T-helper 1 cell treated with Interleukin-12 subunit alpha and Interleukin-12 subunit beta and Interleukin-4 antibody, amounts not matched to agents 30 ng/mL and 1 ng/mL, for 36 hours (primary cell): ENCODE results near the gene ITGAL. TPM values are rescaled to one million over a fixed set of nuclear protein-coding genes. Genes with fewer than 3 reads are reported as not detected.
"Not testable (repeated sequence)": the region's sequence is repeated elsewhere in the genome, so short reads cannot be mapped to it uniquely, and the experiment has no call there.

Experiments
- intact Hi-C: fragments of 100-400 bp; cut with micrococcal nuclease; formaldehyde crosslinking; loops from one replicate; pipeline ENCODE4 v1.15.1; 2024
- total RNA-seq: library from RNA; stranded (reverse); gene quantifications from 2 replicates; pipeline ENCODE4 v1.2.3, GENCODE V29; 2022

Gene ITGAL
- 660 and 669 TPM in 2 replicates for total RNA-seq

DNA sequence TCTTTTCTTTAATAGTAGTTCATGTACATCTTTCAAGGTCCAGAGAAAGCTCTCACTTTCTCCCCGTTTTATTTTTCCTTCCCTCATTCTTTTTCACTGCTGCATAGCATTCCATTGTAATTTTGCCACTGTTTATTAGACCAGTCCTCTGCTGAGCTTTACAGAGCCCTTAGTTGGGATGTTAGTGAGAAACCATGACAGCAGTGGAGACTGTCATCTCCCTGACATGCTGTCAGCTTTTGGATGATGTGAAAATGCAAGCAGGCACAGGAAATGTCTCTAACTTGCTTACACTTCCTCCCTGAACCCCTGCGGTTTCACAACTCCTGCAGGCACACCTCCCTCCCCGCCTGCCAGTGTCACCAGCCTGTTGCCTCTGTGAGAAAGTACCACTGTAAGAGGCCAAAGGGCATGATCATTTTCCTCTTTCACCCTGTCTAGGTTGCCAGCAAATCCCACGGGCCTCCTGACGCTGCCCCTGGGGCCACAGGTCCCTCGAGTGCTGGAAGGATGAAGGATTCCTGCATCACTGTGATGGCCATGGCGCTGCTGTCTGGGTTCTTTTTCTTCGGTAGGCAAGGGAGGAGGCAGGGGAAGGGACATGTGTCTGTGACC is at the start of gene ITGAL:
ITGAL (plus strand) TSS at position 415 of the 615 bp plus-strand sequence; CDS start at position 511, 96 bp downstream.
- intact Hi-C loops: loop anchor here (1.0 to 5.0 kb wide), 6 partner anchors 14 to 405 kb away; partner anchors contain the start of genes ALDOA, DCTPP1 and ZNF768

DNA sequence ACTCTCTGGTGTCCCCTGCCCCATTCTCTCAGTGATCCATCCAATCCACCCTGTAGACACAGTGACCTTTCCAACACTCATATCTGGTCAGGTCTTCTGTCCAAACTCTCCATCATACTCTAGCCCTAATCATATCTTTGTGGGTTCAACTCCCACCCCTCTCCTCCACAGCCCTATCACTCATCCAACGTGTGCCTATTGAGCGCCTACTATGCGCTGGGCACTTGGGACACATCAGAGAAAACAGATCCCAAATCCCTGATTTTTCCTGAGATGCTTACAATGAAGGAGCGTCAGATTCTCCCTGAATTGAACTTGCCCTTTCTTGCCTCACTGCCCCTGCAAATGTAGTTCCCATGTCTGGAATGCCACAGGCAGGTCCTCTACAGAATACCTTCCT is 44.5 kb upstream of the ITGAL start:
- intact Hi-C loops: no loop called here

DNA sequence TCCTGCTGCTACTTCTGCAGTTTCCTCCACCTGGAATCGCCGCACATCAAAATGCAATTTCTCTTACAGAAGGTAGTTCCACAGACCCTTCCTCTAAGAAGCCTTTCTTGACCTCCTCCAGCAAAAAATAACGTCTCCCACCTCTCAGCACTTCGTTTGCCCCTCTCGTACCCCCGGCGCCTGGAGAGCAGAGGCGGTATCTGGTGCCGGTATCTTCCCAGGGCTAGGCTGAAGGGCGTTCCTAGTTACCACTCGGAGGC is 43.2 kb upstream of the ITGAL start:
- intact Hi-C loops: no loop called here

- intact Hi-C loops: loop anchor here (1.0 to 5.0 kb wide), 20 partner anchors 12 to 264 kb away; partner anchors contain the start of genes FBRS, ITGAL, PRR14 and TBC1D10B
Measured at GRCh38 chr16:30429678-30430427, 42.7 kb upstream of the ITGAL start, which contains the start of gene DCTPP1. Gene DCTPP1, minus strand, starts transcription at chr16:30430030. Its CDS starts 50 bp downstream, at chr16:30429980.

- intact Hi-C loops: loop anchor here (1.0 to 5.0 kb wide), 20 partner anchors 12 to 264 kb away; partner anchors contain the start of genes FBRS, ITGAL, PRR14 and TBC1D10B
Measured at GRCh38 chr16:30430428-30430970, 42.0 kb upstream of the ITGAL start.

- intact Hi-C loops: loop anchor here (5.0 kb wide), 2 partner anchors 57 to 177 kb away; partner anchors contain the start of gene ZNF689
Measured at GRCh38 chr16:30434852-30435251, 37.7 kb upstream of the ITGAL start.

GRCh38 chr16:30437511-30438046 is 35.0 kb upstream of the ITGAL start:
- intact Hi-C loops: no loop called here

DNA sequence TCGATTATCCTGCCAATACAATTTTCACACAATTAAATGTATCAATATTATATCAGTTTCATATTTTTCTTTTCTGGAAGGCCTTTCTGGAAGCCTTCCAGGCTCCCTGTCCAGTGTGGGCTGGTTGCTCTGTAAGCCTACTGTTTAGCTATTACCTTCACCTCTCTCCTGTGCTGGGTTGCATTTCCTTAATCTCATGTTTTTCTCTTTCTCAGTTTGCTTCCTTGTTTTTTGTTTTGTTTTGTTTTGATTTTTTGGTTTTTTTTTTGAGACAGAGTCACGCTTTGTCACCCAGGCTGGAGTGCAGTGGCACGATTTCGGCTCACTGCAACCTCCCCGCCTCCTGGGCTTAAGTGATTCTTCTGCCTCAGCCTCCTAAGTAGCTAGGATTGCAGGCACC is 33.7 kb upstream of the ITGAL start:
- intact Hi-C loops: no loop called here

GRCh38 chr16:30439720-30440348 is 32.7 kb upstream of the ITGAL start:
- intact Hi-C loops: no loop called here

DNA sequence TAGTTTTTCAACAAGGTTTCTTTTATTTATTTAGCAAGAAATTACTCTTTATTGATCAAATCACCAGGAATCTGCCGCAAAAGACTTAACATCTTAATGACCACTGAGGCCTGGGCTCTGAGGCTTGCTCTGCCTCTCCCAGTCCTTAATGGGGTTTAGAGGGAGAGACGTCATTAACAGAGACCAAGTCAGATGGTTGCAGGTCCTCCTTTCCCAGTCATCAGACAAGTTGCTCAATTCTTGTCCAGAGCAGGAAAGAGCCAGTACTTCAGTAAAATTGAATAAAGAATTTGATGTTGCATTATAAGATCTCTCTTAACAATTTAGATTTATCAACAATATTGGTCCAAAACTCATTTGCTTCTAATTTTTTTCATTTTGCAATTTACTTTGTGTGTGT is 28.9 kb upstream of the ITGAL start:
- intact Hi-C loops: no loop called here

- intact Hi-C loops: no loop called here
Measured at GRCh38 chr16:30444231-30445148, 28.1 kb upstream of the ITGAL start.

- intact Hi-C loops: no loop called here
Measured at GRCh38 chr16:30445149-30445407, 27.5 kb upstream of the ITGAL start.

DNA sequence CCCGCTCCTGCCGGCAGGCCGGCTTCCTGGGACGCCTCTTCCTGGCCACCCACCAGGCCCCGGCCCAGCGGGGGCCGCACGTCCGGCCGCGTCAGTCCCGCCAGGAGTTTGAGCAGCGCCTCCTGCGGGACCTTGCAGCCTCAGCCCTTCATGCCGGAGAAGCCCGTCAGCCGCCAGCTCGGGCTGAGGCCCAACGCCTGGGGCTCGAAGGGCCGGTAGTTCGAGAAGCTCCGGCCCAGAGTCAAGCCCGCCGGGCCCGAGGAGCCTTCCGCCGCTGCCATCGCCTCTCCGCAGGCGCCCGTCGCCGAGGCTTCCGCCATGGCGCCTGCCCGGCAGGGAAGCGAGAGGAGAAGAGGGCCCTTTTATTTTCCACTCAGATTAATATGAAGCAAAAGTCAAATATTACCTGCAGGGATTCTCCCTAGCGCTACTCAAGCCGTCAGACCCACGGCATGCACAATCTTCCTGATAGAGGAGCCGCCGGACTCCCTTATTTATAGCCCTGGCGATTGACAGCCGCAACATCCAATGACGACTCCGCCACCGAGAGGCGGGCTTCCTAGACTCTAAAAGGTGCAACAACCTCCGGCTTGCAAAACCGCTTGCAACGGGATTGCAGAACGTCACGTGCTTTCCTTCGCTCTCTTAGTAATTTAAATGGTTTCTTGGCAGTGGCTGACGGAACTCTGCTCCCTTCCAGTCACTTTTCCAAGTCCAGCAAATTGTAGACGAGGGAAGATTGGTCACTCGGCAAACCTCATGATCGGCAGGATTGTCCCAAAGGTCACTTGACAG is 26.9 kb upstream of the ITGAL start, which contains the start of gene SEPHS2:
SEPHS2 (minus strand) TSS at position 467 of the 795 bp plus-strand sequence; CDS start at position 320, 147 bp downstream.
- intact Hi-C loops: loop anchor here (2.0 kb wide), 1 partner anchor 15 kb away; the partner anchor contains the start of gene DCTPP1

GRCh38 chr16:30446203-30446595 is 26.3 kb upstream of the ITGAL start:
- intact Hi-C loops: loop anchor here (2.0 kb wide), 1 partner anchor 15 kb away; the partner anchor contains the start of gene DCTPP1

GRCh38 chr16:30447512-30448226 is 24.9 kb upstream of the ITGAL start:
- intact Hi-C loops: loop anchor here (2.0 kb wide), 1 partner anchor 17 kb away; the partner anchor contains the start of gene DCTPP1

- intact Hi-C loops: loop anchor here (1.0 kb wide), 2 partner anchors 23 to 149 kb away; partner anchors contain the start of gene ITGAL
Measured at GRCh38 chr16:30449116-30449435, 23.5 kb upstream of the ITGAL start.

DNA sequence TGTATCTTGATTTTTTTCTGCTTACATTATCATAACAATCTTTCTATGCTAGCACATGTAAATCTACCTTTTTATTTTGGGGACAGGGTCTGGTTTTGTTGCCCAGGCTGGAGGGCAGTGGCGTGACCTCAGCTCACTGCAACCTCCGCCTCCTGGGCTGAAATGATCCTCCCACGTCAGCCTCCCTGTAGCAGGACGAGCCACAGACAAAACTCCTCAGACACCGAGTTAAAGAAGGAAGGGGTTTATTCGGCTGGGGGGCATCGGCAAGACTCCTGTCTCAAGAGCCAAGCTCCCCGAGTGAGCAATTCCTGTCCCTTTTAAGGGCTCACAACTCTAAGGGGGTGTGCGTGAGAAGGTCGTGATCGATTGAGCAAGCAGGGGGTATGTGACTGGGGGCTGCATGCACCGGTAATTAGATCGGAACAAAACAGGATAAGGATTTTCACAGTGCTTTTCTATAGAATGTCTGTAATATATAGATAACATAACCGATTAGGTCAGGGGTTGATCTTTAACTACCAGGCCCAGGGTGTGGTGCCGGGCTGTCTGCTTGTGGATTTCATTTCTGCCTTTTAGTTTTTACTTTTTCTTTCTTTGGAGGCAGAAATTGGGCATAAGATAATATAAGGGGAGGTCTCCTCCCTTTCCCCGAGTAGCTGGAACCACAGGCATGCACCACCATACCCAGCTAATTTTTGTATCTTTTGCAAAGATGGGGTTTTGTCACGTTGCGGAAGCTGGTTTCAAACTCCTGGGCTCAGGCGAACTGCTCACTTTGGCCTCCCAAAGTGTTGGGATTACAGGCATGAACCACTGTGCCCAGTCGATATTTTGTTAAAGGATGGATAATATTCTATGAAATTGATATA is 19.6 kb upstream of the ITGAL start:
- intact Hi-C loops: not testable (repeated sequence)

DNA sequence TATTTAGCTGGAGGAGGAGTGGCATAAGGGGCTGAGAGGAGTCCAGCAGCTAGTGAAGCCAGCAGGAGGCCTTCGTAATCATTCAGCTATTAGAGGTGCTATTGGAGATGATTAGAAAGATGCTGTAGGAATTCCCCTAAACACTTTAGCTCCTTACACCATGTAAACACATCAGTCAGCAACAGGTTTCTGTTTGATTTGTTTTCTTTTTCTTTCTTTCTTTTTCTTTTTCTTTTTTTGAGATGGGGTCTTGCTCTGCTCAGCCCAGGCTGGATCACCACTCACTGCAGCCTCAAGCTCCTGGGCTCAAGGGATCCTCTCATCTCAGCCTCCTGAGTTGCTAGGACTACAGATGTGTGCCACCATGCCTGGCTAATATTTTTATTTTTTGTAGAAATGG is 16.2 kb upstream of the ITGAL start:
- intact Hi-C loops: no loop called here
